K562 (cell line): ENCODE results near the gene NT5C1A. TPM values are rescaled to one million over a fixed set of nuclear protein-coding genes. Genes with fewer than 3 reads are reported as not detected.
A peak's percentile ranks its signal among the peaks of the same experiment; 100 is the strongest.

Source experiments
- CCNT2 ChIP-seq: IDR thresholded peaks from 2 replicates; pipeline ENCODE4 v1.6.1; 2011; ENCODE audit warnings: borderline replicate concordance, low read depth, mild to moderate bottlenecking, moderate library complexity, mixed read lengths, low read length; ENCODE audit not compliant: insufficient read length; ENCODE audit errors: extremely low read depth
- CTBP1 ChIP-seq: fragments of 450-650 bp; IDR thresholded peaks from 2 replicates; pipeline ENCODE4 v1.6.1; 2016; ENCODE audit warnings: borderline replicate concordance
- HIVEP1 ChIP-seq: fragments of 250-450 bp; sonication (Bioruptor Pico); IDR thresholded peaks from 2 replicates; pipeline ENCODE4 v1.4.0; 2020; ENCODE audit warnings: mild to moderate bottlenecking
- NFE2 ChIP-seq: IDR thresholded peaks from 2 replicates; pipeline ENCODE4 v1.6.1; 2014; ENCODE audit warnings: antibody characterized with exemption, low read depth
- PHF8 ChIP-seq: fragments of 200-600 bp; sonication (generic); IDR thresholded peaks from 2 replicates; pipeline ENCODE4 v1.6.1; 2012; ENCODE audit warnings: mixed run types, mild to moderate bottlenecking, inconsistent platforms, low read length, moderate library complexity, borderline replicate concordance
- PURB ChIP-seq: sonication (generic); formaldehyde crosslinking; IDR thresholded peaks from 2 replicates; pipeline ENCODE4 v1.9.0; 2021; ENCODE audit warnings: low read depth, mild to moderate bottlenecking, missing genetic modification reagents
- TBP ChIP-seq: optimal IDR thresholded peaks from 2 replicates; pipeline ENCODE3; 2011; ENCODE audit warnings: low read depth, low read length, improper control_type of control experiment
- polyA plus RNA-seq, 8 experiments: library from polyadenylated mRNA; depleted of rRNA in 4 of 8; stranded (reverse) in 5 of 8; unstranded in 3 of 8; fragments of >200 nt; fragmentation: Nextera tagmentation in 2 of 8; fragmentation: Illumina TruSeq in 1 of 8; extraction: Ambion mirVana in 2 of 8; extraction: Trizol in 1 of 8; gene quantifications; 2 replicates each; pipeline versions ENCODE4 v1.2.1 to v1.2.3, GENCODE V29; 2011 to 2014; ENCODE audit warnings: inconsistent platforms in 1 of 8, missing spikeins in 1 of 8
- total RNA-seq, 7 experiments: library from RNA; depleted of rRNA in 6 of 7; stranded (reverse); fragments of >200 nt in 6 of 7; fragmentation: Illumina TruSeq in 2 of 7; extraction: Trizol in 2 of 7; gene quantifications; 2 replicates each; pipeline versions ENCODE4 v1.2.1 to v1.2.3, GENCODE V29; 2011 to 2021; ENCODE audit warnings: low replicate concordance in 1 of 7
- TF ChIP-seq, protein P1 (sequence below), 2 experiments: fragments of 450-650 bp; IDR thresholded peaks; 2 replicates each; pipeline ENCODE4 v1.6.1; 2018; ENCODE audit warnings: mild to moderate bottlenecking in 2 of 2, low read depth in 1 of 2; ENCODE audit not compliant: partially characterized antibody in 2 of 2
- TF ChIP-seq, protein P2 (sequence below), 2 experiments: IDR thresholded peaks; 2 replicates each; pipeline ENCODE4 v1.6.1; 2011; ENCODE audit warnings: borderline replicate concordance in 1 of 2, control low read depth in 1 of 2, low read depth in 1 of 2, low read length in 1 of 2, mild to moderate bottlenecking in 1 of 2, mixed read lengths in 1 of 2, moderate library complexity in 1 of 2; ENCODE audit not compliant: insufficient read depth in 1 of 2, insufficient read length in 1 of 2, poor library complexity in 1 of 2, severe bottlenecking in 1 of 2; ENCODE audit errors: extremely low read depth in 1 of 2
- TF ChIP-seq, protein P3 (sequence below): fragments of 250-450 bp; sonication (Bioruptor Pico); IDR thresholded peaks from 2 replicates; pipeline ENCODE4 v1.4.0; 2020
- TF ChIP-seq, protein P4 (sequence below): fragments of 450-650 bp; IDR thresholded peaks from 2 replicates; pipeline ENCODE4 v1.6.1; 2017; ENCODE audit warnings: antibody characterized with exemption, mild to moderate bottlenecking
- TF ChIP-seq, protein P5 (sequence below): fragments of 450-650 bp; IDR thresholded peaks from 2 replicates; pipeline ENCODE4 v1.6.1; 2016; ENCODE audit warnings: mild to moderate bottlenecking

NT5C1A gene
- total and polyA plus RNA-seq, 9 of the 15 experiments (the other 6 are each of a cell fraction or from before 2014, with no cell fraction given): not detected

DNA sequence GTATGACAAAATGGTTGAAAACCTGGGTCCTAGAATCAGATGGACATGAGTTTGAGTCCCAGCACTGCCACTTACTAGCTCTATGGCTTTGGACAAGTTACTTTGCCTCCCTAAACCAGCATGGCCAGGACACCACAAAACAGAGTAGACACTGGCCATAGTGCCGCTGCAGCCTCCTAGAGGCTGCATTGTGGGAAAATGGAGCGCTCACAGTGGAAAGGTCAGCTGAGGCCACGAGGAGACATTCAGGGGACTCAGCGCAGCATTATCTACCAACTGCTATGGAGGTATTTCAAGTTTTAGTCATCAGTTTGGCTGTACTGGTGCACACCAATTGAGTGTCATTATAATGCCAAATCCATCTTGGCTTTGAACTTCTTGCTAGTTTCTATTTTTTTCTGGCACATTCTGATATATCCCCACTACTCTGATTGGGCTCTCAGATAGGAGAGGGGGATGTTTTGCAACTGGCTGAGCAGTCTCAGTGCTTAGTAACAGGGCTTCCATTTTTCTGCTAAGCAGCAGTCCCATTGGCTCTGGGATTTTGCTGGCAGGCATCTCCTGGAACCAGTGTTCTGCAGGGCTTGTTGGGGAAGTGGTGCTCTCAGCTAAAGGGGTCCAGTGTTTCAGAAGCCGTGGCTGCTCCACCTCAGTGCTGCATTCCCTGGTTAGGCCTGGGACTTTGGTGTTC, 16.2 kb downstream of the NT5C1A start (continued):
- TF ChIP-seq HIVEP1 (no peak), PHF8 (no peak), NFE2 (no peak), PURB (CRISPR knock-in tag) (no peak), TBP (no peak), CCNT2 (no peak), CTBP1 (peak; percentile 16; the same call in 1 of the 2 replicates)
- TF ChIP-seq, protein P1, sequence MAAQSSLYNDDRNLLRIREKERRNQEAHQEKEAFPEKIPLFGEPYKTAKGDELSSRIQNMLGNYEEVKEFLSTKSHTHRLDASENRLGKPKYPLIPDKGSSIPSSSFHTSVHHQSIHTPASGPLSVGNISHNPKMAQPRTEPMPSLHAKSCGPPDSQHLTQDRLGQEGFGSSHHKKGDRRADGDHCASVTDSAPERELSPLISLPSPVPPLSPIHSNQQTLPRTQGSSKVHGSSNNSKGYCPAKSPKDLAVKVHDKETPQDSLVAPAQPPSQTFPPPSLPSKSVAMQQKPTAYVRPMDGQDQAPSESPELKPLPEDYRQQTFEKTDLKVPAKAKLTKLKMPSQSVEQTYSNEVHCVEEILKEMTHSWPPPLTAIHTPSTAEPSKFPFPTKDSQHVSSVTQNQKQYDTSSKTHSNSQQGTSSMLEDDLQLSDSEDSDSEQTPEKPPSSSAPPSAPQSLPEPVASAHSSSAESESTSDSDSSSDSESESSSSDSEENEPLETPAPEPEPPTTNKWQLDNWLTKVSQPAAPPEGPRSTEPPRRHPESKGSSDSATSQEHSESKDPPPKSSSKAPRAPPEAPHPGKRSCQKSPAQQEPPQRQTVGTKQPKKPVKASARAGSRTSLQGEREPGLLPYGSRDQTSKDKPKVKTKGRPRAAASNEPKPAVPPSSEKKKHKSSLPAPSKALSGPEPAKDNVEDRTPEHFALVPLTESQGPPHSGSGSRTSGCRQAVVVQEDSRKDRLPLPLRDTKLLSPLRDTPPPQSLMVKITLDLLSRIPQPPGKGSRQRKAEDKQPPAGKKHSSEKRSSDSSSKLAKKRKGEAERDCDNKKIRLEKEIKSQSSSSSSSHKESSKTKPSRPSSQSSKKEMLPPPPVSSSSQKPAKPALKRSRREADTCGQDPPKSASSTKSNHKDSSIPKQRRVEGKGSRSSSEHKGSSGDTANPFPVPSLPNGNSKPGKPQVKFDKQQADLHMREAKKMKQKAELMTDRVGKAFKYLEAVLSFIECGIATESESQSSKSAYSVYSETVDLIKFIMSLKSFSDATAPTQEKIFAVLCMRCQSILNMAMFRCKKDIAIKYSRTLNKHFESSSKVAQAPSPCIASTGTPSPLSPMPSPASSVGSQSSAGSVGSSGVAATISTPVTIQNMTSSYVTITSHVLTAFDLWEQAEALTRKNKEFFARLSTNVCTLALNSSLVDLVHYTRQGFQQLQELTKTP (IDR thresholded peaks at IDR 0.05; ENCODE audit: low read depth in 1 of 2, partially characterized antibody in 2 of 2): no peak
- TF ChIP-seq, protein P2, sequence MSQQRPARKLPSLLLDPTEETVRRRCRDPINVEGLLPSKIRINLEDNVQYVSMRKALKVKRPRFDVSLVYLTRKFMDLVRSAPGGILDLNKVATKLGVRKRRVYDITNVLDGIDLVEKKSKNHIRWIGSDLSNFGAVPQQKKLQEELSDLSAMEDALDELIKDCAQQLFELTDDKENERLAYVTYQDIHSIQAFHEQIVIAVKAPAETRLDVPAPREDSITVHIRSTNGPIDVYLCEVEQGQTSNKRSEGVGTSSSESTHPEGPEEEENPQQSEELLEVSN (IDR thresholded peaks at IDR 0.05; ENCODE audit: borderline replicate concordance in 1 of 2, extremely low read depth in 1 of 2, insufficient read depth in 1 of 2, insufficient read length in 1 of 2, low read depth in 1 of 2, low read length in 1 of 2, poor library complexity in 1 of 2, severe bottlenecking in 1 of 2): no peak
- TF ChIP-seq, protein P3, sequence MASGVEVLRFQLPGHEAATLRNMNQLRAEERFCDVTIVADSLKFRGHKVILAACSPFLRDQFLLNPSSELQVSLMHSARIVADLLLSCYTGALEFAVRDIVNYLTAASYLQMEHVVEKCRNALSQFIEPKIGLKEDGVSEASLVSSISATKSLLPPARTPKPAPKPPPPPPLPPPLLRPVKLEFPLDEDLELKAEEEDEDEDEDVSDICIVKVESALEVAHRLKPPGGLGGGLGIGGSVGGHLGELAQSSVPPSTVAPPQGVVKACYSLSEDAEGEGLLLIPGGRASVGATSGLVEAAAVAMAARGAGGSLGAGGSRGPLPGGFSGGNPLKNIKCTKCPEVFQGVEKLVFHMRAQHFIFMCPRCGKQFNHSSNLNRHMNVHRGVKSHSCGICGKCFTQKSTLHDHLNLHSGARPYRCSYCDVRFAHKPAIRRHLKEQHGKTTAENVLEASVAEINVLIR (CRISPR knock-in tag): no peak
- TF ChIP-seq, protein P4, sequence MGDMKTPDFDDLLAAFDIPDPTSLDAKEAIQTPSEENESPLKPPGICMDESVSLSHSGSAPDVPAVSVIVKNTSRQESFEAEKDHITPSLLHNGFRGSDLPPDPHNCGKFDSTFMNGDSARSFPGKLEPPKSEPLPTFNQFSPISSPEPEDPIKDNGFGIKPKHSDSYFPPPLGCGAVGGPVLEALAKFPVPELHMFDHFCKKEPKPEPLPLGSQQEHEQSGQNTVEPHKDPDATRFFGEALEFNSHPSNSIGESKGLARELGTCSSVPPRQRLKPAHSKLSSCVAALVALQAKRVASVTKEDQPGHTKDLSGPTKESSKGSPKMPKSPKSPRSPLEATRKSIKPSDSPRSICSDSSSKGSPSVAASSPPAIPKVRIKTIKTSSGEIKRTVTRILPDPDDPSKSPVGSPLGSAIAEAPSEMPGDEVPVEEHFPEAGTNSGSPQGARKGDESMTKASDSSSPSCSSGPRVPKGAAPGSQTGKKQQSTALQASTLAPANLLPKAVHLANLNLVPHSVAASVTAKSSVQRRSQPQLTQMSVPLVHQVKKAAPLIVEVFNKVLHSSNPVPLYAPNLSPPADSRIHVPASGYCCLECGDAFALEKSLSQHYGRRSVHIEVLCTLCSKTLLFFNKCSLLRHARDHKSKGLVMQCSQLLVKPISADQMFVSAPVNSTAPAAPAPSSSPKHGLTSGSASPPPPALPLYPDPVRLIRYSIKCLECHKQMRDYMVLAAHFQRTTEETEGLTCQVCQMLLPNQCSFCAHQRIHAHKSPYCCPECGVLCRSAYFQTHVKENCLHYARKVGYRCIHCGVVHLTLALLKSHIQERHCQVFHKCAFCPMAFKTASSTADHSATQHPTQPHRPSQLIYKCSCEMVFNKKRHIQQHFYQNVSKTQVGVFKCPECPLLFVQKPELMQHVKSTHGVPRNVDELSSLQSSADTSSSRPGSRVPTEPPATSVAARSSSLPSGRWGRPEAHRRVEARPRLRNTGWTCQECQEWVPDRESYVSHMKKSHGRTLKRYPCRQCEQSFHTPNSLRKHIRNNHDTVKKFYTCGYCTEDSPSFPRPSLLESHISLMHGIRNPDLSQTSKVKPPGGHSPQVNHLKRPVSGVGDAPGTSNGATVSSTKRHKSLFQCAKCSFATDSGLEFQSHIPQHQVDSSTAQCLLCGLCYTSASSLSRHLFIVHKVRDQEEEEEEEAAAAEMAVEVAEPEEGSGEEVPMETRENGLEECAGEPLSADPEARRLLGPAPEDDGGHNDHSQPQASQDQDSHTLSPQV: no peak
- TF ChIP-seq, protein P5, sequence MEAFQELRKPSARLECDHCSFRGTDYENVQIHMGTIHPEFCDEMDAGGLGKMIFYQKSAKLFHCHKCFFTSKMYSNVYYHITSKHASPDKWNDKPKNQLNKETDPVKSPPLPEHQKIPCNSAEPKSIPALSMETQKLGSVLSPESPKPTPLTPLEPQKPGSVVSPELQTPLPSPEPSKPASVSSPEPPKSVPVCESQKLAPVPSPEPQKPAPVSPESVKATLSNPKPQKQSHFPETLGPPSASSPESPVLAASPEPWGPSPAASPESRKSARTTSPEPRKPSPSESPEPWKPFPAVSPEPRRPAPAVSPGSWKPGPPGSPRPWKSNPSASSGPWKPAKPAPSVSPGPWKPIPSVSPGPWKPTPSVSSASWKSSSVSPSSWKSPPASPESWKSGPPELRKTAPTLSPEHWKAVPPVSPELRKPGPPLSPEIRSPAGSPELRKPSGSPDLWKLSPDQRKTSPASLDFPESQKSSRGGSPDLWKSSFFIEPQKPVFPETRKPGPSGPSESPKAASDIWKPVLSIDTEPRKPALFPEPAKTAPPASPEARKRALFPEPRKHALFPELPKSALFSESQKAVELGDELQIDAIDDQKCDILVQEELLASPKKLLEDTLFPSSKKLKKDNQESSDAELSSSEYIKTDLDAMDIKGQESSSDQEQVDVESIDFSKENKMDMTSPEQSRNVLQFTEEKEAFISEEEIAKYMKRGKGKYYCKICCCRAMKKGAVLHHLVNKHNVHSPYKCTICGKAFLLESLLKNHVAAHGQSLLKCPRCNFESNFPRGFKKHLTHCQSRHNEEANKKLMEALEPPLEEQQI: no peak
